ENCODE results near the gene PXYLP1. TPM values are rescaled to one million over a fixed set of nuclear protein-coding genes. Genes with fewer than 3 reads are reported as not detected.

The PXYLP1 gene
- total and polyA plus RNA-seq, 9 of the 15 experiments (the other 6 are each of a cell fraction or from before 2014, with no cell fraction given): 0.80 to 2.9 (median 1.3) TPM

GRCh38 chr3:141294848-141295247 is 63.2 kb downstream of the PXYLP1 start (continued):
- TF ChIP-seq, protein P1, sequence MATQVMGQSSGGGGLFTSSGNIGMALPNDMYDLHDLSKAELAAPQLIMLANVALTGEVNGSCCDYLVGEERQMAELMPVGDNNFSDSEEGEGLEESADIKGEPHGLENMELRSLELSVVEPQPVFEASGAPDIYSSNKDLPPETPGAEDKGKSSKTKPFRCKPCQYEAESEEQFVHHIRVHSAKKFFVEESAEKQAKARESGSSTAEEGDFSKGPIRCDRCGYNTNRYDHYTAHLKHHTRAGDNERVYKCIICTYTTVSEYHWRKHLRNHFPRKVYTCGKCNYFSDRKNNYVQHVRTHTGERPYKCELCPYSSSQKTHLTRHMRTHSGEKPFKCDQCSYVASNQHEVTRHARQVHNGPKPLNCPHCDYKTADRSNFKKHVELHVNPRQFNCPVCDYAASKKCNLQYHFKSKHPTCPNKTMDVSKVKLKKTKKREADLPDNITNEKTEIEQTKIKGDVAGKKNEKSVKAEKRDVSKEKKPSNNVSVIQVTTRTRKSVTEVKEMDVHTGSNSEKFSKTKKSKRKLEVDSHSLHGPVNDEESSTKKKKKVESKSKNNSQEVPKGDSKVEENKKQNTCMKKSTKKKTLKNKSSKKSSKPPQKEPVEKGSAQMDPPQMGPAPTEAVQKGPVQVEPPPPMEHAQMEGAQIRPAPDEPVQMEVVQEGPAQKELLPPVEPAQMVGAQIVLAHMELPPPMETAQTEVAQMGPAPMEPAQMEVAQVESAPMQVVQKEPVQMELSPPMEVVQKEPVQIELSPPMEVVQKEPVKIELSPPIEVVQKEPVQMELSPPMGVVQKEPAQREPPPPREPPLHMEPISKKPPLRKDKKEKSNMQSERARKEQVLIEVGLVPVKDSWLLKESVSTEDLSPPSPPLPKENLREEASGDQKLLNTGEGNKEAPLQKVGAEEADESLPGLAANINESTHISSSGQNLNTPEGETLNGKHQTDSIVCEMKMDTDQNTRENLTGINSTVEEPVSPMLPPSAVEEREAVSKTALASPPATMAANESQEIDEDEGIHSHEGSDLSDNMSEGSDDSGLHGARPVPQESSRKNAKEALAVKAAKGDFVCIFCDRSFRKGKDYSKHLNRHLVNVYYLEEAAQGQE (IDR thresholded peaks at IDR 0.05; ENCODE audit: borderline replicate concordance): no peak
- TF ChIP-seq, protein P1 (CRISPR knock-in tag; IDR thresholded peaks at IDR 0.05; ENCODE audit: low read depth): no peak
- TF ChIP-seq FOXA1 (IDR thresholded peaks at IDR 0.05; ENCODE audit: borderline replicate concordance) (peak; percentile 80), CBFA2T3 (IDR thresholded peaks at IDR 0.05) (no peak), MYBL2 (IDR thresholded peaks at IDR 0.05; ENCODE audit: low read depth) (no peak), MYBL2 (CRISPR knock-in tag; IDR thresholded peaks at IDR 0.05; ENCODE audit: borderline replicate concordance) (no peak), EGR1 (conservative IDR thresholded peaks at IDR 0.05) (no peak), JUND (IDR thresholded peaks at IDR 0.05; ENCODE audit: borderline replicate concordance, low read depth, low read length) (no peak), JUND (tag; IDR thresholded peaks at IDR 0.05; ENCODE audit: borderline replicate concordance, low read depth, low read length) (no peak), MEF2A (IDR thresholded peaks at IDR 0.05; ENCODE audit: control insufficient read depth, low read depth, low read length) (no peak), CEBPB (tag; IDR thresholded peaks at IDR 0.05) (no peak), HDAC1 (IDR thresholded peaks at IDR 0.05) (no peak)
- TF ChIP-seq, protein P2, sequence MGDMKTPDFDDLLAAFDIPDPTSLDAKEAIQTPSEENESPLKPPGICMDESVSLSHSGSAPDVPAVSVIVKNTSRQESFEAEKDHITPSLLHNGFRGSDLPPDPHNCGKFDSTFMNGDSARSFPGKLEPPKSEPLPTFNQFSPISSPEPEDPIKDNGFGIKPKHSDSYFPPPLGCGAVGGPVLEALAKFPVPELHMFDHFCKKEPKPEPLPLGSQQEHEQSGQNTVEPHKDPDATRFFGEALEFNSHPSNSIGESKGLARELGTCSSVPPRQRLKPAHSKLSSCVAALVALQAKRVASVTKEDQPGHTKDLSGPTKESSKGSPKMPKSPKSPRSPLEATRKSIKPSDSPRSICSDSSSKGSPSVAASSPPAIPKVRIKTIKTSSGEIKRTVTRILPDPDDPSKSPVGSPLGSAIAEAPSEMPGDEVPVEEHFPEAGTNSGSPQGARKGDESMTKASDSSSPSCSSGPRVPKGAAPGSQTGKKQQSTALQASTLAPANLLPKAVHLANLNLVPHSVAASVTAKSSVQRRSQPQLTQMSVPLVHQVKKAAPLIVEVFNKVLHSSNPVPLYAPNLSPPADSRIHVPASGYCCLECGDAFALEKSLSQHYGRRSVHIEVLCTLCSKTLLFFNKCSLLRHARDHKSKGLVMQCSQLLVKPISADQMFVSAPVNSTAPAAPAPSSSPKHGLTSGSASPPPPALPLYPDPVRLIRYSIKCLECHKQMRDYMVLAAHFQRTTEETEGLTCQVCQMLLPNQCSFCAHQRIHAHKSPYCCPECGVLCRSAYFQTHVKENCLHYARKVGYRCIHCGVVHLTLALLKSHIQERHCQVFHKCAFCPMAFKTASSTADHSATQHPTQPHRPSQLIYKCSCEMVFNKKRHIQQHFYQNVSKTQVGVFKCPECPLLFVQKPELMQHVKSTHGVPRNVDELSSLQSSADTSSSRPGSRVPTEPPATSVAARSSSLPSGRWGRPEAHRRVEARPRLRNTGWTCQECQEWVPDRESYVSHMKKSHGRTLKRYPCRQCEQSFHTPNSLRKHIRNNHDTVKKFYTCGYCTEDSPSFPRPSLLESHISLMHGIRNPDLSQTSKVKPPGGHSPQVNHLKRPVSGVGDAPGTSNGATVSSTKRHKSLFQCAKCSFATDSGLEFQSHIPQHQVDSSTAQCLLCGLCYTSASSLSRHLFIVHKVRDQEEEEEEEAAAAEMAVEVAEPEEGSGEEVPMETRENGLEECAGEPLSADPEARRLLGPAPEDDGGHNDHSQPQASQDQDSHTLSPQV (IDR thresholded peaks at IDR 0.05): no peak
- TF ChIP-seq, protein P3, sequence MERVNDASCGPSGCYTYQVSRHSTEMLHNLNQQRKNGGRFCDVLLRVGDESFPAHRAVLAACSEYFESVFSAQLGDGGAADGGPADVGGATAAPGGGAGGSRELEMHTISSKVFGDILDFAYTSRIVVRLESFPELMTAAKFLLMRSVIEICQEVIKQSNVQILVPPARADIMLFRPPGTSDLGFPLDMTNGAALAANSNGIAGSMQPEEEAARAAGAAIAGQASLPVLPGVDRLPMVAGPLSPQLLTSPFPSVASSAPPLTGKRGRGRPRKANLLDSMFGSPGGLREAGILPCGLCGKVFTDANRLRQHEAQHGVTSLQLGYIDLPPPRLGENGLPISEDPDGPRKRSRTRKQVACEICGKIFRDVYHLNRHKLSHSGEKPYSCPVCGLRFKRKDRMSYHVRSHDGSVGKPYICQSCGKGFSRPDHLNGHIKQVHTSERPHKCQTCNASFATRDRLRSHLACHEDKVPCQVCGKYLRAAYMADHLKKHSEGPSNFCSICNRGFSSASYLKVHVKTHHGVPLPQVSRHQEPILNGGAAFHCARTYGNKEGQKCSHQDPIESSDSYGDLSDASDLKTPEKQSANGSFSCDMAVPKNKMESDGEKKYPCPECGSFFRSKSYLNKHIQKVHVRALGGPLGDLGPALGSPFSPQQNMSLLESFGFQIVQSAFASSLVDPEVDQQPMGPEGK (CRISPR knock-in tag; IDR thresholded peaks at IDR 0.05; ENCODE audit: borderline replicate concordance): no peak

Measured in K562 (cell line).